Ishikawa (cell line): ENCODE measurements around the gene CCR6.

Experiments used
- CEBPB ChIP-seq: IDR thresholded peaks from 2 replicates; pipeline ENCODE4 v1.6.1; 2012
- CREB1 ChIP-seq: IDR thresholded peaks from 2 replicates; pipeline ENCODE4 v1.6.1; 2012; ENCODE audit warnings: low read depth
- EP300 ChIP-seq: IDR thresholded peaks from 2 replicates; pipeline ENCODE4 v1.6.1; 2012; ENCODE audit warnings: borderline replicate concordance
- MAX ChIP-seq: IDR thresholded peaks from 2 replicates; pipeline ENCODE4 v1.6.1; 2012
- RAD21 ChIP-seq: IDR thresholded peaks from 2 replicates; pipeline ENCODE4 v1.6.1; 2012; ENCODE audit warnings: low read depth
- REST ChIP-seq: IDR thresholded peaks from 2 replicates; pipeline ENCODE4 v1.6.1; 2012; ENCODE audit warnings: low read depth, mild to moderate bottlenecking
- TAF1 ChIP-seq: IDR thresholded peaks from 2 replicates; pipeline ENCODE4 v1.6.1; 2012; ENCODE audit warnings: low read depth, mild to moderate bottlenecking
- TCF12 ChIP-seq: IDR thresholded peaks from 2 replicates; pipeline ENCODE4 v1.6.1; 2012; ENCODE audit warnings: low read depth
- ZBTB7A ChIP-seq: IDR thresholded peaks from 2 replicates; pipeline ENCODE4 v1.6.1; 2012; ENCODE audit warnings: low read depth

DNA sequence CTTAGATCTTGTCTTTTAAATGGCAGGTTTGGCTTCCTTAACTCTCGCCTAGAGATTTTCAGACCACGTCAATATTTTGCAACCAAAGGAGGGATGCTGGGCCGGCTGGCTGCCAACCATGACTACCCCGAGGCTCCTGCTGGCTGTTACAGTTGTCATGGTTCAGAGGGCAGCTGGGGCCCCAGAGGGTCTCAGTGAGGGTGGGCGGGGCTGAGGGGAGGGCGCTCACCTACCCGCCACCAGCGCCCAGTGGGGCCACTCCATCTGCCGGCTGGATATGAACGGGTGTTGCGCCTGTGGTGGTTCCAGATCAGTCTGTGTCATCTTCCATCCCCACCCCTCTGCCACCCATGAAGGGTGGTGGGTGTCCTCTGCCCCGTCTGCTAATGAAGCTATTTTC, 22.6 kb downstream of the CCR6 start:
- TF ChIP-seq TCF12 = no peak
- no peak for TF ChIP-seq RAD21
- TF ChIP-seq CEBPB = no peak
- TF ChIP-seq REST = no peak
- TF ChIP-seq EP300 = no peak
- TF ChIP-seq ZBTB7A = no peak
- TF ChIP-seq TAF1 = no peak
- TF ChIP-seq CREB1 = no peak
- TF ChIP-seq MAX = no peak
